ENCODE data around the gene RNU6-7. TPM values are rescaled to one million over a fixed set of nuclear protein-coding genes. Genes with fewer than 3 reads are reported as not detected.

Gene RNU6-7
- total and polyA plus RNA-seq, 2 experiments from 2014 or later: not detected

DNA sequence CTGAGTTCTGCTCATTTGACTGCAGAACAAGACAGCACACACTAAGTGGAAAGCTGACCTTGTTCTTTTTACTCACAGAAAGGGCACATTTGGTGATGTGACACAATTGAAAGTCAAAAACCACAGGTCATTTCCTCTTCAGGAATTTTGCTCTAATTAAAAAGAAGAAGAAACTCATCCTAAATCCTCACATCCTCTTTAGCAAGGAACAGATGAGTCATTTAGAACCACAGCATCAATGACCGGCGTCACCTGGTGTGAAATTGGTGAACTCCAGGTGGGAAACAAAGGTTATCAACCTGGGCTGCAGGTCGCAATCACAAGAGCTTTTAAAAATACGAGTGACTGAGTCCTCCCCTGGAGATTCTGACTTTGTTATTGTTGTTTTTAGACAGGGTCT lies 4.1 kb downstream of the RNU6-7 start:
- Histone ChIP-seq H3K4me1 (ENCODE audit: insufficient read depth) (peaks cover 5% of the 10 kb centered on the region), H3K4me3 (no peak overlapping the region), H3K36me3 (replicated peaks; ENCODE audit: insufficient read depth, low read depth) (no peaks in the 10 kb centered on the region), H3K9me3 (ENCODE audit: low read depth) (no peaks in the 10 kb centered on the region), H2AFZ (no peak overlapping the region), H4K20me1 (ENCODE audit: insufficient read depth, poor library complexity, severe bottlenecking) (no peaks in the 10 kb centered on the region), H3K4me2 (no peak overlapping the region), H3K9me2 (replicated peaks; ENCODE audit: insufficient read depth) (no peaks in the 10 kb centered on the region), H3K79me2 (no peaks in the 10 kb centered on the region), H3K27ac (no peak overlapping the region), H3K27me3 (no peaks in the 10 kb centered on the region)
- TF ChIP-seq, protein P1, sequence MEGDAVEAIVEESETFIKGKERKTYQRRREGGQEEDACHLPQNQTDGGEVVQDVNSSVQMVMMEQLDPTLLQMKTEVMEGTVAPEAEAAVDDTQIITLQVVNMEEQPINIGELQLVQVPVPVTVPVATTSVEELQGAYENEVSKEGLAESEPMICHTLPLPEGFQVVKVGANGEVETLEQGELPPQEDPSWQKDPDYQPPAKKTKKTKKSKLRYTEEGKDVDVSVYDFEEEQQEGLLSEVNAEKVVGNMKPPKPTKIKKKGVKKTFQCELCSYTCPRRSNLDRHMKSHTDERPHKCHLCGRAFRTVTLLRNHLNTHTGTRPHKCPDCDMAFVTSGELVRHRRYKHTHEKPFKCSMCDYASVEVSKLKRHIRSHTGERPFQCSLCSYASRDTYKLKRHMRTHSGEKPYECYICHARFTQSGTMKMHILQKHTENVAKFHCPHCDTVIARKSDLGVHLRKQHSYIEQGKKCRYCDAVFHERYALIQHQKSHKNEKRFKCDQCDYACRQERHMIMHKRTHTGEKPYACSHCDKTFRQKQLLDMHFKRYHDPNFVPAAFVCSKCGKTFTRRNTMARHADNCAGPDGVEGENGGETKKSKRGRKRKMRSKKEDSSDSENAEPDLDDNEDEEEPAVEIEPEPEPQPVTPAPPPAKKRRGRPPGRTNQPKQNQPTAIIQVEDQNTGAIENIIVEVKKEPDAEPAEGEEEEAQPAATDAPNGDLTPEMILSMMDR (IDR thresholded peaks at IDR 0.05; ENCODE audit: poor library complexity): no peak
- TF ChIP-seq EZH2 (IDR thresholded peaks at IDR 0.05; ENCODE audit: borderline replicate concordance) (no peak), EZH2phosphoT487 (IDR thresholded peaks at IDR 0.05; ENCODE audit: low read depth, severe bottlenecking, unreplicated experiment) (no peak)
- 39% methylated on average over 4 of the region's 4 CpGs for WGBS (ENCODE audit: low lambda C conversion rate, missing lambda C conversion rate)
- DNase-seq (ENCODE audit: low spot score): no peak

DNA sequence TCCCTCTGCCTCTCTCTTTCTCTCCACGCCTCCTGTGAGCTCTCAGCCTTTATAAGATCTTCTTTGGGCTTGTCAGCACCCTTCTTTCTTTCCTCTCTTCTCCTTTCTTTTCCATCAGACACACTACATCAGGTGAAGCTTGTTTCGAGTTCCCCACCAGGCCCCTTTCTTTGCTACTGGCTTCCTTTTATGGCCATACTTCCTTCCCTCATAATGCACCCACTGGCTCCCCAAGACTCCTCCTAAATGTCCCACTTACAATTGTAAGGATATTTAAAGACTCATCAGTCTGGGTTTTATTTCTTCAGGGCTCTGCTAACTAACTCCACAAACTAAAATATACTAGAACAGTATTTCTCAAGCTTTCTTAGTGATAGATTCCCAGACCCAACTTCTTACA lies 4.7 kb downstream of the RNU6-7 start:
- H3K9me3 ChIP-seq (ENCODE audit: low read depth): no peaks in the 10 kb centered on the region
- H3K4me2 ChIP-seq: no peak overlapping the region
- H3K4me3 ChIP-seq: no peak overlapping the region
- no peaks in the 10 kb centered on the region for H3K9me2 ChIP-seq (replicated peaks; ENCODE audit: insufficient read depth)
- H2AFZ ChIP-seq: no peak overlapping the region
- no peaks in the 10 kb centered on the region for H3K36me3 ChIP-seq (replicated peaks; ENCODE audit: insufficient read depth, low read depth)
- no peak overlapping the region for H3K27ac ChIP-seq
- no peaks in the 10 kb centered on the region for H4K20me1 ChIP-seq (ENCODE audit: insufficient read depth, poor library complexity, severe bottlenecking)
- TF ChIP-seq EZH2 (IDR thresholded peaks at IDR 0.05; ENCODE audit: borderline replicate concordance) (no peak), EZH2phosphoT487 (IDR thresholded peaks at IDR 0.05; ENCODE audit: low read depth, severe bottlenecking, unreplicated experiment) (no peak)
- TF ChIP-seq, protein P1 (IDR thresholded peaks at IDR 0.05; ENCODE audit: poor library complexity): no peak
- H3K79me2 ChIP-seq: no peaks in the 10 kb centered on the region
- H3K27me3 ChIP-seq: no peaks in the 10 kb centered on the region
- 88% methylated on average over 2 of the region's 2 CpGs for WGBS (ENCODE audit: low lambda C conversion rate, missing lambda C conversion rate)
- DNase-seq (ENCODE audit: low spot score): no peak
- peaks cover 5% of the 10 kb centered on the region for H3K4me1 ChIP-seq (ENCODE audit: insufficient read depth)

- Histone ChIP-seq H3K79me2 (no peaks in the 10 kb centered on the region), H3K27ac (no peak overlapping the region), H3K27me3 (no peaks in the 10 kb centered on the region), H4K20me1 (ENCODE audit: insufficient read depth, poor library complexity, severe bottlenecking) (no peaks in the 10 kb centered on the region), H3K4me1 (ENCODE audit: insufficient read depth) (no peaks in the 10 kb centered on the region), H2AFZ (no peak overlapping the region), H3K9me2 (replicated peaks; ENCODE audit: insufficient read depth) (no peaks in the 10 kb centered on the region), H3K4me2 (no peak overlapping the region), H3K4me3 (no peak overlapping the region), H3K9me3 (ENCODE audit: low read depth) (no peaks in the 10 kb centered on the region), H3K36me3 (replicated peaks; ENCODE audit: insufficient read depth, low read depth) (no peaks in the 10 kb centered on the region)
- DNase-seq (ENCODE audit: low spot score): no peak
- TF ChIP-seq, protein P1 (IDR thresholded peaks at IDR 0.05; ENCODE audit: poor library complexity): no peak
- no peak for TF ChIP-seq EZH2 (IDR thresholded peaks at IDR 0.05; ENCODE audit: borderline replicate concordance)
- no peak for TF ChIP-seq EZH2phosphoT487 (IDR thresholded peaks at IDR 0.05; ENCODE audit: low read depth, severe bottlenecking, unreplicated experiment)
- 63% methylated on average over 3 of the region's 3 CpGs for WGBS (ENCODE audit: low lambda C conversion rate, missing lambda C conversion rate)
Measured at GRCh38 chr14:32208490-32208889, 6.6 kb downstream of the RNU6-7 start.

DNA sequence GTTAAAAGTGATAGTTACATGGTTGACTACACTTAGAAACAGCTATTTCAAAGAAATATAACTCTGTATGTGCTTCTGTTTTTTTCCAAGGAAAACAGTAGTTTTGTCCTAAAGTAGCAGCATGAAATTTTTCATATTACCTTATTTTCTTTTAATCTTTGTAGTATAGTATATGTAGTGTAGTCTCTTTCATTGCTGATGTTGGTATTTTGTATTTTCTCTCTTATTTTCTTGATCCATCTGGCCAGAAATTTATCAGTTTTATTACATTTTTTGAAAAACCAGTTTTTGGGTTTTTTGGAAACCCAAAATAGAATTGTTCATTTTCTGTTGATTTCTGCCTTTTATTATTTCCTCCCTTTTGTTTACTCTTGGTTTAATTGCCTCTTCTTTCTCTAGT lies 7.6 kb downstream of the RNU6-7 start:
- Histone ChIP-seq H3K4me2 (no peak overlapping the region), H3K9me3 (ENCODE audit: low read depth) (no peaks in the 10 kb centered on the region), H3K27ac (no peak overlapping the region), H3K4me3 (no peak overlapping the region), H2AFZ (no peak overlapping the region), H4K20me1 (ENCODE audit: insufficient read depth, poor library complexity, severe bottlenecking) (no peaks in the 10 kb centered on the region), H3K27me3 (no peaks in the 10 kb centered on the region), H3K9me2 (replicated peaks; ENCODE audit: insufficient read depth) (no peaks in the 10 kb centered on the region), H3K79me2 (no peaks in the 10 kb centered on the region), H3K4me1 (ENCODE audit: insufficient read depth) (no peaks in the 10 kb centered on the region), H3K36me3 (replicated peaks; ENCODE audit: insufficient read depth, low read depth) (no peaks in the 10 kb centered on the region)
- TF ChIP-seq EZH2 (IDR thresholded peaks at IDR 0.05; ENCODE audit: borderline replicate concordance) (no peak), EZH2phosphoT487 (IDR thresholded peaks at IDR 0.05; ENCODE audit: low read depth, severe bottlenecking, unreplicated experiment) (no peak)
- TF ChIP-seq, protein P1 (IDR thresholded peaks at IDR 0.05; ENCODE audit: poor library complexity): no peak
- DNase-seq (ENCODE audit: low spot score): no peak

Data from hepatocyte (in vitro differentiated cells).